Mesenchymal stem cell (in vitro differentiated cells and primary cell): ENCODE data around the gene ACKR2.

Source experiments
- DNase-seq: peaks from one replicate; pipeline ENCODE4 v3.0.0-alpha.2; 2013
- H2AFZ ChIP-seq: one replicate; pipeline ENCODE4 v1.6.1; 2013; ENCODE audit warnings: low read depth, mild to moderate bottlenecking, control low read depth, inconsistent platforms, low read length, moderate library complexity
- H2AK5ac ChIP-seq: 2 replicates; pipeline ENCODE4 v1.6.1; 2013; ENCODE audit warnings: low read length, moderate library complexity, mild to moderate bottlenecking, inconsistent platforms; ENCODE audit not compliant: severe bottlenecking
- H2BK120ac ChIP-seq: one replicate; pipeline ENCODE4 v1.6.1; 2013; ENCODE audit warnings: low read depth, mild to moderate bottlenecking, inconsistent platforms, low read length, moderate library complexity
- H2BK12ac ChIP-seq, 2 experiments: one replicate each; pipeline ENCODE4 v1.6.1; 2013; ENCODE audit warnings: inconsistent platforms in 2 of 2, low read length in 2 of 2, mild to moderate bottlenecking in 2 of 2, moderate library complexity in 2 of 2, control low read depth in 1 of 2
- H2BK15ac ChIP-seq: one replicate; pipeline ENCODE4 v1.6.1; 2013; ENCODE audit warnings: mild to moderate bottlenecking, low read depth, inconsistent platforms; ENCODE audit not compliant: poor library complexity, severe bottlenecking
- H2BK5ac ChIP-seq: 2 replicates; pipeline ENCODE4 v1.6.1; 2013; ENCODE audit warnings: low read depth, mild to moderate bottlenecking, low read length, control low read depth, inconsistent platforms; ENCODE audit not compliant: poor library complexity, severe bottlenecking
- H3K14ac ChIP-seq, 2 experiments: one replicate each; pipeline ENCODE4 v1.6.1; 2013; ENCODE audit warnings: inconsistent platforms in 2 of 2, low read length in 2 of 2, control low read depth in 1 of 2, mild to moderate bottlenecking in 1 of 2, moderate library complexity in 1 of 2
- H3K18ac ChIP-seq, 2 experiments: one replicate each; pipeline ENCODE4 v1.6.1; 2013; ENCODE audit warnings: inconsistent platforms in 2 of 2, low read length in 2 of 2, control low read depth in 1 of 2, low read depth in 1 of 2, mild to moderate bottlenecking in 1 of 2
- H3K23ac ChIP-seq, 2 experiments: one replicate each; pipeline ENCODE4 v1.6.1; 2013; ENCODE audit warnings: inconsistent platforms in 2 of 2, low read length in 2 of 2, mild to moderate bottlenecking in 2 of 2, moderate library complexity in 2 of 2, control low read depth in 1 of 2
- H3K27ac ChIP-seq: 2 replicates; pipeline ENCODE4 v1.5.1; 2013; ENCODE audit warnings: mild to moderate bottlenecking, moderate library complexity, low read length, control low read depth, inconsistent platforms; ENCODE audit not compliant: poor library complexity, severe bottlenecking
- H3K27me3 ChIP-seq, 2 experiments: 2 replicates each; pipeline versions ENCODE4 v1.6.1 to v1.7.0; 2013; ENCODE audit warnings: low read length in 2 of 2, mild to moderate bottlenecking in 2 of 2, moderate library complexity in 2 of 2, control low read depth in 1 of 2, inconsistent platforms in 1 of 2; ENCODE audit not compliant: control insufficient read depth in 1 of 2, insufficient read depth in 1 of 2
- H3K36me3 ChIP-seq, 2 experiments: 2 replicates each; pipeline versions ENCODE4 v1.6.1 to v1.7.0; 2013; ENCODE audit warnings: low read length in 2 of 2, control low read depth in 1 of 2, inconsistent platforms in 1 of 2, low read depth in 1 of 2, mild to moderate bottlenecking in 1 of 2; ENCODE audit not compliant: insufficient read depth in 2 of 2, control insufficient read depth in 1 of 2
- H3K4ac ChIP-seq, 2 experiments: one replicate each; pipeline ENCODE4 v1.6.1; 2013; ENCODE audit warnings: inconsistent platforms in 2 of 2, low read length in 2 of 2, mild to moderate bottlenecking in 2 of 2, moderate library complexity in 2 of 2, control low read depth in 1 of 2, low read depth in 1 of 2
- H3K4me1 ChIP-seq: 2 replicates; pipeline ENCODE4 v1.6.1; 2013; ENCODE audit warnings: low read depth, low read length, control low read depth; ENCODE audit not compliant: control insufficient read depth, insufficient read depth
- H3K4me2 ChIP-seq: 2 replicates; pipeline ENCODE4 v1.6.1; 2013; ENCODE audit warnings: low read length, mild to moderate bottlenecking, inconsistent platforms; ENCODE audit not compliant: poor library complexity, severe bottlenecking
- H3K4me3 ChIP-seq, 2 experiments: 2 replicates each; pipeline versions ENCODE4 v1.5.1 to v1.7.0; 2013; ENCODE audit warnings: low read length in 2 of 2, mild to moderate bottlenecking in 2 of 2, control low read depth in 1 of 2, low read depth in 1 of 2; ENCODE audit not compliant: insufficient read depth in 1 of 2
- H3K79me1 ChIP-seq: replicated peaks from 2 replicates; pipeline ENCODE4 v1.6.1; 2013; ENCODE audit warnings: mild to moderate bottlenecking, control low read depth, low read length, inconsistent platforms; ENCODE audit not compliant: poor library complexity, severe bottlenecking
- H3K9ac ChIP-seq: 2 replicates; pipeline ENCODE4 v1.7.0; 2013; ENCODE audit warnings: mild to moderate bottlenecking, low read length, moderate library complexity
- H3K9me3 ChIP-seq: 2 replicates; pipeline ENCODE4 v1.7.0; 2013; ENCODE audit warnings: mild to moderate bottlenecking, low read length; ENCODE audit not compliant: control insufficient read depth
- H4K8ac ChIP-seq: one replicate; pipeline ENCODE4 v1.6.1; 2013; ENCODE audit warnings: inconsistent platforms, mild to moderate bottlenecking, low read length, moderate library complexity
- H4K91ac ChIP-seq: one replicate; pipeline ENCODE4 v1.6.1; 2013; ENCODE audit warnings: mild to moderate bottlenecking, low read length, inconsistent platforms
- WGBS: methylation state at CpG from one replicate; pipeline ENCODE4 v1.1.7; 2013; ENCODE audit warnings: mixed read lengths; 5-methylcytosine and 5-hydroxymethylcytosine counted together

Gene ACKR2

GRCh38 chr3:42819351-42819965 lies 10.2 kb downstream of the ACKR2 start:
- Histone ChIP-seq H3K9me3 (no peaks in the 10 kb centered on the region), H4K8ac (no peak overlapping the region), H3K36me3 (no peaks in the 10 kb centered on the region), H2BK120ac (no peak overlapping the region), H3K4me2 (no peak overlapping the region), H2BK5ac (no peak overlapping the region), H3K4ac (no peak overlapping the region), H2AK5ac (no peak overlapping the region), H3K23ac (no peak overlapping the region), H3K4me3 (no peak overlapping the region), H3K14ac (no peak overlapping the region), H3K79me1 (no peaks in the 10 kb centered on the region), H3K4me1 (no peaks in the 10 kb centered on the region), H2BK12ac (no peak overlapping the region), H3K27me3 (peaks cover 5 to 26% of the 10 kb centered on the region in 2 experiments), H3K27ac (no peak overlapping the region), H3K18ac (no peak overlapping the region), H2BK15ac (no peak overlapping the region), H2AFZ (no peak overlapping the region), H3K9ac (no peak overlapping the region), H4K91ac (no peak overlapping the region)
- WGBS = 53% methylated on average over 2 of the region's 2 CpGs
- DNase-seq = no peak

GRCh38 chr3:42820746-42821051 lies 11.5 kb downstream of the ACKR2 start:
- no peak overlapping the region for H3K18ac ChIP-seq
- H3K27ac ChIP-seq = no peak overlapping the region
- no peaks in the 10 kb centered on the region for H3K9me3 ChIP-seq
- no peak overlapping the region for H3K4me2 ChIP-seq
- no peak overlapping the region for H2BK5ac ChIP-seq
- H3K4ac ChIP-seq = no peak overlapping the region
- H3K27me3 ChIP-seq = peaks cover 5 to 20% of the 10 kb centered on the region in 2 experiments
- H4K91ac ChIP-seq = no peak overlapping the region
- no peaks in the 10 kb centered on the region for H3K4me1 ChIP-seq
- no peak overlapping the region for H3K4me3 ChIP-seq
- H3K36me3 ChIP-seq = no peaks in the 10 kb centered on the region
- no peak overlapping the region for H3K23ac ChIP-seq
- DNase-seq = no peak
- no peak overlapping the region for H2BK15ac ChIP-seq
- H3K9ac ChIP-seq = no peak overlapping the region
- H2AFZ ChIP-seq = no peak overlapping the region
- H4K8ac ChIP-seq = no peak overlapping the region
- H3K14ac ChIP-seq = no peak overlapping the region
- no peaks in the 10 kb centered on the region for H3K79me1 ChIP-seq
- no peak overlapping the region for H2BK120ac ChIP-seq
- 88% methylated on average over 6 of the region's 6 CpGs for WGBS
- H2BK12ac ChIP-seq = no peak overlapping the region
- H2AK5ac ChIP-seq = no peak overlapping the region

GRCh38 chr3:42822828-42823227 lies 13.6 kb downstream of the ACKR2 start:
- Histone ChIP-seq H2AFZ (no peak overlapping the region), H3K36me3 (no peaks in the 10 kb centered on the region), H2BK120ac (no peak overlapping the region), H3K23ac (no peak overlapping the region), H3K27ac (no peak overlapping the region), H3K4me3 (no peak overlapping the region), H4K8ac (no peak overlapping the region), H2BK5ac (no peak overlapping the region), H3K79me1 (no peaks in the 10 kb centered on the region), H3K4me1 (no peaks in the 10 kb centered on the region), H3K18ac (peak overlapping the region in 1 of 2 experiments; percentile 28), H3K14ac (no peak overlapping the region), H2BK15ac (no peak overlapping the region), H4K91ac (no peak overlapping the region), H2BK12ac (no peak overlapping the region), H3K9me3 (no peaks in the 10 kb centered on the region), H3K9ac (no peak overlapping the region), H3K4me2 (no peak overlapping the region), H3K4ac (no peak overlapping the region), H3K27me3 (peaks cover 5 to 19% of the 10 kb centered on the region in 2 experiments), H2AK5ac (no peak overlapping the region)
- WGBS = 84% methylated on average over 3 of the region's 3 CpGs
- no peak for DNase-seq

- H3K36me3 ChIP-seq = no peaks in the 10 kb centered on the region
- no peak overlapping the region for H2BK12ac ChIP-seq
- H3K23ac ChIP-seq = no peak overlapping the region
- H2BK120ac ChIP-seq = no peak overlapping the region
- H2AK5ac ChIP-seq = no peak overlapping the region
- peaks cover under 1 to 13% of the 10 kb centered on the region in 2 experiments for H3K27me3 ChIP-seq
- H3K14ac ChIP-seq = no peak overlapping the region
- no peak overlapping the region for H3K4me2 ChIP-seq
- no peaks in the 10 kb centered on the region for H3K79me1 ChIP-seq
- H3K27ac ChIP-seq = no peak overlapping the region
- H2BK5ac ChIP-seq = no peak overlapping the region
- H2AFZ ChIP-seq = no peak overlapping the region
- WGBS = 18% methylated on average over 1 of the region's 2 CpGs
- no peak overlapping the region for H4K8ac ChIP-seq
- H3K4ac ChIP-seq = no peak overlapping the region
- H3K9me3 ChIP-seq = no peaks in the 10 kb centered on the region
- H4K91ac ChIP-seq = no peak overlapping the region
- H3K18ac ChIP-seq = no peak overlapping the region
- no peaks in the 10 kb centered on the region for H3K4me1 ChIP-seq
- no peak overlapping the region for H3K4me3 ChIP-seq
- no peak overlapping the region for H2BK15ac ChIP-seq
- H3K9ac ChIP-seq = no peak overlapping the region
- DNase-seq = no peak
These were observed 14.1 kb downstream of the ACKR2 start for GRCh38 chr3:42823351-42823750.
